T-helper 22 cell (primary cell): ENCODE data around the gene TUBGCP2.
A peak's percentile ranks its signal among the peaks of the same experiment; 100 is the strongest.
"Not testable (repeated sequence)": the region's sequence is repeated elsewhere in the genome, so short reads cannot be mapped to it uniquely, and the experiment has no call there.

ENCODE experiments used
- DNase-seq: peaks from one replicate; pipeline ENCODE4 v3.0.0-alpha.2; 2020; ENCODE audit warnings: low read depth

The TUBGCP2 gene

GRCh38 chr10:133325440-133326222 is 17.0 kb upstream of the TUBGCP2 start:
- DNase-seq, result no peak

DNA sequence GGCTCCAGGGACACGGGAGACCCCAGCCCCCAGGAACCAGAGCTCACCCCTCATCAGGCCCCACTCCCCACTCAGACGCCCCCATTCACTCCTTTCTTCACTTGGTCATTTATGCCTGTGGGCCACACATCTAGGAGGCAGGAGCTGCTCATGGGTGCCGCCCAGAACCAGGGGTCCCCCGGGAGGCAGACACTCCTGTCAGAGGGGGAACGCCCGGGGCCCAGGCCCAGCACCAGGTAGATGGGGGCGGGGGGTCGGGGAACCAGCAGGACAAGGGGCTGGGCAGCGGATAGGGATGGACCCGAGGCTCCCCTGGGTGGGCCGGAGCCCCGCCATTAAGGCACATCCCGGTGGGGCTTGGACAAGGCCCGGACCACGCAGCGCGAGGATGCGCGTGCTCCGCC is 16.2 kb upstream of the TUBGCP2 start:
- DNase-seq, result no peak

GRCh38 chr10:133324198-133324792 is 15.6 kb upstream of the TUBGCP2 start:
- DNase-seq, result peak; percentile 48

GRCh38 chr10:133322064-133322709 is 13.5 kb upstream of the TUBGCP2 start:
- not testable (repeated sequence) for DNase-seq

- not testable (repeated sequence) for DNase-seq
Observed at GRCh38 chr10:133320852-133321422, 12.3 kb upstream of the TUBGCP2 start.

DNA sequence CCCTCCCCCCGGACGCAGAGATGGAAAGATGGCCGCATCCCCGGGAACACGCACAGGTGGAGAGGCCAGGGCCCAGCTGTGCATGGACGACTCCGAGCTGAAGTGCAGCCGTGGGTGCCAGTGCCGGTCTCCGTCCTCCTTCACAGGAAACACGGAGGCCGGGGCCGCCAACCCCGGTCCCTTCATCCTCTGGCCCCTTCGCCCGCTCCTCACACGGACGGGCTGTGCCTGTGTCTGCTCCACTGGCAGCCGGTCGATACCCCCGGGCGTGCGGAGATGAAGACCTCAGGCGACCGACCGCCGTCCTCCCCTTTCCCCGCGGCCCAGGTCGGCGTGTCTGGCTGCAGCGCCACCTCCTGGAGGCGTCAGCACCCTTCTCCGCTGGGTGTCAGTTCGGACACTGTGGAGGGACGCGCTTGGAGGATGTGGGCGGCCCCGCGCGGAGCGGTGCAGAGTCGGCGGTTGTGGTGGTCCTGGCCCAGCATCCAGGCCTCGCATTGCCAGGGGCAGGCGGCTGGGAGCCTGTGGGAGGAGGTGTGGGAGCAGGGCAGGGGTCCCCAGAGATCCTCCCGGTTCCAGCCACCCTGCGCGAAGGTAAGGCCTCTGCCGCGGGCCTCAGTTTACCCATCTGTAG is 9.9 kb upstream of the TUBGCP2 start:
- peak; percentile 49 for DNase-seq

- no peak for DNase-seq
Observed at GRCh38 chr10:133316732-133317131, 8.1 kb upstream of the TUBGCP2 start.

GRCh38 chr10:133316266-133316665 is 7.6 kb upstream of the TUBGCP2 start:
- DNase-seq, result no peak

DNA sequence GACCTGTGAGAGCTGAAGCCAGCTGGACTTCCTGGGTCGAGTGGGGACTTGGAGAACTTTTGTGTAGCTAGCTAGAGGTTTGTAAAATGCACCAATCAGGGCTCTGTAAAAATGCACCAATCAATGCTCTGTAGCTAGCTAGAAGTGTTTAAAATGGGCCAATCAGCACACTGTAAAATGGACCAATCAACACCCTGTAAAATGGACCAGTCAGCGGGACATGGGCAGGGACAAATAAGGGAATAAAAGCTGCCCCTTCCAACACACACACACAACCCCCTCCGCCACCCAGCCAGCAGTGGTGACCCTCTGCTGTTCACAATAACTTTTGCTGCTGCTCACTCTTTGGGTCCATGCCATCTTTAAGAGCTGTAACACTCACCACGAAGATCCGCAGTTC is 7.2 kb upstream of the TUBGCP2 start:
- DNase-seq, result no peak

DNA sequence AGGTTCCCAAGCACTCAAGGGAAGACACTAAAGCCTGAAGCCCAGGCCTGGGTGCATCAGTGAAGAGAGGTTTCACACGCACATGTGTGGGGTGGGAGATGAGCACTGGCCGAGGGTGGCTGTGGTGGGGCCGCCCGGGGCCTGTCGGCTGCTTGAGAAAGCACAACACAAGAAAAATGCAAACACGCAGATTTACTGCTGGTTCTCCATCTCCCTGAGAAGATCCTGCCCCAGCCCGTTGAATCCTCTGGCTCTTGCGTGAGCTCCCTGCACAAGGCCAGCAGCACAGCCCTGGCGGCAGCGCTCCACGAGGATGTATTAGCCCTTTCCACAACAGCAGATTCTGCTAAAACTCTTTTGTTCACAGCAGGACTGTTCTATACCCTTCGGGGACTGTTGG is 6.2 kb upstream of the TUBGCP2 start:
- DNase-seq, result no peak

DNA sequence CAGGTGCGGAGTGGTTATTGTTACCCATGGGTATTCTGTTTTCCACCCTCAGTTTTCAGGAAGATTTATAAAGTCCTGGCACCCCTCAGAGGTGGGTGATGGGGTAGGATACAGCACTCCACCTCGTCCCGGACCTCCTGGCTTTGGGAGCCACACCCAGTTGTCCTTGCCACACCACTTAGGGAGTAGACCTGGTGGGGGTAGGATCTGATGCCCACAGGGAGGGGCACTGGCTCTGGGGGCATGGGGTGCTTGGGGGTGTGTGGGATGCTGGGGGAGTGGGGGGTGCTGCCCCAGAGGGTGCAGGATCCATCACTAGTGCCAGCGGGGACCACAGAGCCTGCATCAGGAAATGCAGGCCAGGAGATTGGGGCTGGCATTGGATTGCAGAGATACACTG is 4.5 kb upstream of the TUBGCP2 start:
- no peak for DNase-seq

GRCh38 chr10:133312769-133313145 is 4.1 kb upstream of the TUBGCP2 start:
- no peak for DNase-seq

- DNase-seq, result no peak
Observed at GRCh38 chr10:133312016-133312768, 3.5 kb upstream of the TUBGCP2 start.

- DNase-seq, result no peak
Observed at GRCh38 chr10:133311570-133311969, 2.9 kb upstream of the TUBGCP2 start.

DNA sequence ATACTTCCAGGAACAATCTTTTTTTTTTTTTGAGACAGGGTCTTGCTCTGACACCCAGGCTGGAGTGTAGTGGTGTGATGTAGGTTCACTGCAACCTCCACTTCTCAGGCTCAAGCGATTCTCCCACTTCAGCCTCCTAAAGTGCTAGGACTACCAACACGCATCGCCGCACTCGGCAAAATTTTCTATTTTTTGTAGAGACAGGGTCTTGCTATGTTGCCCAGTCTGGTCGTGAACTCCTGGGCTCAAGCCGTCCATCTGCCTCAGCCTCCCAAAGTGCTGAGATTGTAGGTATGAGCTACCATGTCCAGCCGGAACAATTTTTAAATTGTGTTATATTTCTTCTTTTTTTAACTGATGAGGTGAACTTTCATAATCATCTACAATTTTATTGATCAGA is 2.1 kb upstream of the TUBGCP2 start:
- DNase-seq, result no peak

DNA sequence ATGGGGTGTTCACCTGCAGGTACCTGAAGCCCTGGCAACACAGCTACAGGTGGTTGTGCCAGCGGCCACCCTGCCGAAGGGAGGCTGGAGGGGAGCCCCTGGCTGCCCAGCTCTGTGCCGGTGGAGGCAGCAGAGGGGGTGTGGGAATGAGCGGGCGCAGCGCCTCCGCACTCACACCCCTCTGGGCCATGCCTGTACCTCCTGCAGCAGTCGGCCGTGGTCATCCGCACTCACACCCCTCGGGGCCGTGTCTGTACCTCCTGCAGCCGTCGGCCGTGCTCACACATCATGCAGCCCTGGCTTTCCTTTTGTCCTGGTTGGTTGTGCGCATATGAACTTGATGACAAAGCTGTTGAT is 1.7 kb upstream of the TUBGCP2 start:
- DNase-seq, result no peak

- no peak for DNase-seq
Observed at GRCh38 chr10:133309720-133310398, 1.2 kb upstream of the TUBGCP2 start.

- DNase-seq, result peak; percentile 87
Observed at GRCh38 chr10:133309100-133309719, 538 bp upstream of the TUBGCP2 start.

DNA sequence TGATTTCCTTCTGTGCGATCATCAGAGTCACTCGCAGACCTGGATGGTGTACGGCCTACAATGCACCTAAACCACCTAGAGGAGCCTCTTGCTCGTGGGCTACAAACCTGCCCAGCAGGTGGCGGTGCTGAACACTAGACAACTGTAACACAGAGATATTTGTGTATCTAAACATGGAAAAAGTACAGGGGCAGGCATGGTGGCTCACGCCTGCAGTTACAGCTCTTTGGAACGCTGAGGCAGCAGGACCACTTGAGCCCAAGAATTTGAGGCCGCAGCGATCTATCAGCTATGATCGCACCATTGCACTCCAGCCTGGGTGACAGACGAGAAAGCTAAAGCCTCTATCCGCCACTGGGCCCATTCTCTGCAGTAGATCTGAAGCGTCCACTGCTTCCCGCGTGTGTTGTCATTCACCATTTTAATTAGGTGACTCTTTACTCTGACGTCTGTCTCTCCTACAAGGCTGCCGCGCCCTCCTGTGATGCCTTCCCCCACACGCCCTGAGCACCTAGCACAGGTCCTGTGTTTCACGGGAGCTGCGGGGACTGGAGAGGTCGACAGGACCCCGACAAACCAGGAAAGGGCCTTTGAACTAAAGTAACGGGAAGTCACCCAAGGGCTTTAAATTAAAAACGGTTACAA is 774 bp downstream of the TUBGCP2 start:
- peak; percentile 73 for DNase-seq

DNA sequence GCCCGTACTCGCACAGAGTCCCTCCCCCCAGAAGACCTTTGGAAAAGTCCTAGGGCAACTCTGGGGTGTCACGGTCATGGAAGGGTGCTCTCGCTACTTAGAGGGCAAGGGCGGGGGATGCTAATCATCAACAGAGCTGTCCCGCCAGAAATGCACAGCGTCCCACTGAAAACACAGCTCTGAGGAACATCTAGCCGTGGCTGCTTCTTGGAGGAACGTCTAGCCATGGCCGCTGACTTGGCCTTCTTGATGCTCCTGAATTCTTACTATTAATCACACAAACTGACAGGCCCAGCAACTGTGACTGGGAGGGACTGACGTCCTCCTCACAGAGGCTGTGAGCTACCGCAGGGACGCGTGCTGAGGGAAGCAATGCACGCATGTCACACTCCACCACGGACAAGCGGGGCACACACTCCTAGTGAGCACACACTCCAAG is 1.7 kb downstream of the TUBGCP2 start:
- no peak for DNase-seq
